ENCODE data around the gene ESR2.
"Not testable (repeated sequence)": the region's sequence is repeated elsewhere in the genome, so short reads cannot be mapped to it uniquely, and the experiment has no call there.

The ESR2 gene

GRCh38 chr14:64196814-64197411, 97.3 kb downstream of the ESR2 start:
- DNase-seq (ENCODE audit: low read depth), result no peak

GRCh38 chr14:64196056-64196455, 98.1 kb downstream of the ESR2 start:
- DNase-seq (ENCODE audit: low read depth), result no peak

DNA sequence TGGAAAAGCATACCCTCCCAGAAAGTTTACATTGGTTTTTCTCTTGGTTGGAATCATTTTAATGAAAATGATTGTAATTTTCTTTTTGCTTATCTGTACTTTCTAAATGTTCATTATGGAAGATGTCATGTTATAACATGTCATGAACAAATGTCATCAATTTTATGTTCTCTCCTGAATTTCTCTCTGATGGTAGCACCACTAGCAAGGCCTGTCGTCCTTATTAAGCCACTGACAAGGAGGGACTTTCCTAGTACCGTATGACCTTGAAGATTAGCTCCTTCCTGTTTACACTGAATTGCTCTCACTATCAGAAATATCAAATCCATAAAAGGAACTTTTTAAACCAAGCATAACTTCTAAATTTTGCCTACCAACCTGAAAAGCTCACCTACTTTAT, 99.0 kb downstream of the ESR2 start:
- DNase-seq (ENCODE audit: low read depth), result no peak

DNA sequence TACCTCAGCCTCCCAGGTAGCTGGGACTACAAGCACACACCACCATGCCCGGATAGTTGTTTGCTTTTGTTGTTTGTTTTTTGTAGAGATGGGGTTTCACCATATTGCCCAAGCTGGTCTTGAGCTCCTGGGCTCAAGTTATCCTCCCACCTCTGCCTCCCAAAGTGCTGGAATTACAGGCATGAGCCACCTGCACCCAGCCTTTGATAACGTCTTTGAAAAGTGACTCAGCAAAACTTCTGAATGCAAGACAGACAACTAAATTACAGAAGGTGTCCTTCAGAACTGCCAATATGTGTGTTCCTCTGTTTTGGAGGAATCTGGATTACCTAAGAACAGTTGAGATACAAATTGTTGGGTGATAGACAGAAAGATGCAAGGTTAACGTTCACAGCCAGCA, 99.8 kb downstream of the ESR2 start:
- no peak for DNase-seq (ENCODE audit: low read depth)

- no peak for DNase-seq (ENCODE audit: low read depth)
These were observed 100.3 kb downstream of the ESR2 start for GRCh38 chr14:64193821-64194220.

DNA sequence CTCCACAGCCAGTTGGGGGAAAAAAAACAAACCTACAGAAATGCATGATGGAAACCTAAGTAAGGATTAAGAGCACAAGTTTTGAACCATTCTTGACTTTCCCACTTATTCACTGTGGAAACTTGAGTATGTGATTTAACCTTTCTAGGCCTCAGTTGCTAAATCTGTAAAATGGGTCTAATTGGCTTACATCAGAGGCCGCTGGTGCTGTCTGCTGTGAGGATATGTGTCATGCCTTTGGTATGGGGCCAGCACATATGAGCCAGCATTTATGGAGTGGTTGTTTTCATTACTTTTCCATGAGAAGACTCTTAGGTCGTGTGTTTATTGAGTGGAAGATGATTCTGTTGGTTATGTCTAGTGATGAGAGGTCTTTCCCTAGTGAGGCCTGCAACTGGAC, 102.4 kb downstream of the ESR2 start:
- no peak for DNase-seq (ENCODE audit: low read depth)

DNA sequence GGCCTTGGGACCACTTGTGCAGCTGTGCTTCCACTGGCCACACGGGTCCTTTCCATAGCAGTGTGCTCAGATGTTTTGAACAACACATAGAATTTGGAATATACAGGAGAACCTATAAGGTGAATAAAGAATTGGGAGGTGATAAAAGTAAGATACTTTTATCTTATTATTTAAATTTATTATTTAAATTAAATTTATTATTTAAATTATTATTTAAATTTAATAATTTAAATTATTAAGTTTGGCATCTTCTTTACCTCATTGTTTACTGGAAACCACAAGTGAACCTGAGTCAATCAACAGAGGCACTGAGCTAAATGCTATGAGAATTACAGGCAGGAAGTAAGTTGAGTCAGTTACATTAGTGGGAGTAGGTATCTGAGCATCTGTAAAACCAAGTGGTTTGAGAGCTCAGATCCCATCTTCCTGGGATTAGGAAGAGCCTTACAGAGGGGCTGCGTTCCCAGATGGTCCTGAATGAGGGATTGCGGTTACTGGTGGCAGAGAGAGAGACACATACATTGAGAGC, 103.1 kb downstream of the ESR2 start:
- DNase-seq (ENCODE audit: low read depth), result no peak

- no peak for DNase-seq (ENCODE audit: low read depth)
These were observed 106.8 kb downstream of the ESR2 start for GRCh38 chr14:64187331-64187730.

DNA sequence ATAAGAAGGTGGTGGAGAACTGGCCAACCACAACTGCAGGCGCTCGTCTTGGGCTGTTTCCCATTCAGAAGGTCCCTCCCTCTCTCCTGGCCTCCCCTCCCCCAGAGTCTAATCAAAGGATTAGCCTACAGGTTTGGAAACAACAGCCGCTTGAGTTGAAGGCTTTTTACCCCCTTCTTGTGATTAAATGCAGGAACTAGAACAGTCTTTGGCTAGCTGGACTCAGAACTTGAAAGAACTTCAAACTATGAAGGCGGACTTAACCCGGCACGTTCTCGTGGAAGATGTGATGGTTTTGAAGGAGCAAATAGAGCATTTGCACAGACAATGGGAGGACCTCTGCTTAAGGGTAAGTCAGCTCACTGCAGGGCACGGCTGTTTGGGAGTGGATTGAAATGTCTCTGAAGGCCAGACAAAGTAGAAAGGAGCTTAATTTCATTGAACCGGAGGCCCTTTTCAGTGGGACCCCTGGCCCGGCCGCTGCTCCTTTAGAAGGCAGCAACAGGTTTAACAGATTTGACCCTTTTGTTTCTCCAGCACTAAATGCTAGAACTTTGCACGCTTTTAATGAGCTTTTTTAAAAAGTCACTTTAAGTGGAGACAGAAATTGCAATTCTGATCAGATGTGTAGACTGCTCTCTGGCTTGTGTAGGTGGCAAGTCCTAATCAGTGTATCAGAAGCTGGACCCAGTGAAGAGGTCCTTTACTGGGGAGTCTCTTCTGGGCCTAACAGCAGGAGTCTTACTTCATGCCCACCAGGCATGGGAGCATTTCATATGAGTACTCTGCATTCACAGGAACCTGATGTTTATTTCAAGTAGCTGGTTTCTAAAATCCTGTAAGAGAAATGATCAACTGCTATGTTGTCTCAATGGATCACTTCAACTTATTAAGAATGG, 107.7 kb downstream of the ESR2 start:
- no peak for DNase-seq (ENCODE audit: low read depth)

GRCh38 chr14:64185184-64185583, 109.0 kb downstream of the ESR2 start:
- DNase-seq (ENCODE audit: low read depth), result no peak

- DNase-seq (ENCODE audit: low read depth), result no peak
These were observed 110.0 kb downstream of the ESR2 start for GRCh38 chr14:64184103-64184729.

GRCh38 chr14:64182908-64183307, 111.3 kb downstream of the ESR2 start:
- not testable (repeated sequence) for DNase-seq (ENCODE audit: low read depth)

DNA sequence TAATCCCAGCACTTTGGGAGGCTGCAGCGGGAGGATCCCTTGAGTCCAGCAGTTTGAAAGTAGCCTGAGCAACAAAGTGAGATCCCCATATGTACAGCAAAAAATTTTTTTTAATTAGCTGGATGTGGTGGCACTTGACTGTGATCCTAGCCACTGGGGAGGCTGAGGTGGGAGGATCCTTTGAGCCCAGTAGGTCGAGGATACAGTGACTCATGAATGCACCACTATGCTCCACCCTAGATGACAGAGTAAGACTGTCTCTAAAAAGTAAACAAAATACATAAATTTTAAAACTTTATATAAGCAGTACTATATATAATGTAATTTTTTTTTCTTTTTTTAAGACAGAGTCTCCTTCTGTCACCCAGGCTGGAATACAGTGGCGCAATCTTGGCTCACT, 115.4 kb downstream of the ESR2 start:
- DNase-seq (ENCODE audit: low read depth), result no peak

GRCh38 chr14:64176330-64176729, 117.8 kb downstream of the ESR2 start:
- no peak for DNase-seq (ENCODE audit: low read depth)

- no peak for DNase-seq (ENCODE audit: low read depth)
These were observed 119.0 kb downstream of the ESR2 start for GRCh38 chr14:64174922-64175782.

DNA sequence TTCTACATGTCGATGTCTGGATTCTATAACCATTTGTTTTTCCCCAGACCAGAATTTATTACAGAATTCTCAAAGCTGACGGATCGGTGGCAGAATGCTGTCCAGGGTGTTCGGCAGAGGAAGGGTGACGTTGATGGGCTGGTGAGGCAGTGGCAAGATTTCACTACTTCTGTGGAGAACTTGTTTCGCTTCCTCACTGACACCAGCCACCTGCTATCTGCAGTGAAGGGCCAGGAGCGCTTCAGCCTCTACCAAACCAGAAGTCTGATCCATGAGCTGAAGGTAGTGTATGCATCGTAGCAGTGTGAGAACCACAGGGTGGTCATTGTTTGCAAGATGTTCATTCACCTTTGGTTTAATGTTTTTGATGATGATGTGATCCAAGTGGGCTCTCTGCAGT, 124.0 kb downstream of the ESR2 start:
- no peak for DNase-seq (ENCODE audit: low read depth)

DNA sequence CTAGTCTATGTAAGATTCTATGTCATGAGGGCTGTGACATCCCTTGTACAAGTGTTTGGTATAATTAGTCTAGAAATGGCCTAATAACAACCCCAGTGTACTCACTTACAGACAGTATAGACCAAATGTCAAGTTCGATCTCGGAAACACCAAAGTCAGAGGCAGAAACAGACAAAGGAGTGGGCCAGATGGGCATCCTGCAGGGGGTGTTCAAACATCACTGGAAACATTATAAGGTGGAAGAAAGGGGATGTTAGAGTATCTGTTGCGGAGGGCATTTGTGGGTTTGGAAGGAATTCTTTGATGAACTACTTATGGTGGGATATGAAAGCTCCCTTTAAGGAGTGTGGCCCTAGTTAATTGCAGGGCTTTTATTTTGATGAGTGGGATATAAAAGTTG, 134.6 kb downstream of the ESR2 start:
- DNase-seq (ENCODE audit: low read depth), result no peak

- DNase-seq (ENCODE audit: low read depth), result no peak
These were observed 135.6 kb downstream of the ESR2 start for GRCh38 chr14:64158608-64159007.

GRCh38 chr14:64149921-64150320, 144.2 kb downstream of the ESR2 start:
- no peak for DNase-seq (ENCODE audit: low read depth)

GRCh38 chr14:64147126-64147790, 146.9 kb downstream of the ESR2 start:
- DNase-seq (ENCODE audit: low read depth), result no peak

DNA sequence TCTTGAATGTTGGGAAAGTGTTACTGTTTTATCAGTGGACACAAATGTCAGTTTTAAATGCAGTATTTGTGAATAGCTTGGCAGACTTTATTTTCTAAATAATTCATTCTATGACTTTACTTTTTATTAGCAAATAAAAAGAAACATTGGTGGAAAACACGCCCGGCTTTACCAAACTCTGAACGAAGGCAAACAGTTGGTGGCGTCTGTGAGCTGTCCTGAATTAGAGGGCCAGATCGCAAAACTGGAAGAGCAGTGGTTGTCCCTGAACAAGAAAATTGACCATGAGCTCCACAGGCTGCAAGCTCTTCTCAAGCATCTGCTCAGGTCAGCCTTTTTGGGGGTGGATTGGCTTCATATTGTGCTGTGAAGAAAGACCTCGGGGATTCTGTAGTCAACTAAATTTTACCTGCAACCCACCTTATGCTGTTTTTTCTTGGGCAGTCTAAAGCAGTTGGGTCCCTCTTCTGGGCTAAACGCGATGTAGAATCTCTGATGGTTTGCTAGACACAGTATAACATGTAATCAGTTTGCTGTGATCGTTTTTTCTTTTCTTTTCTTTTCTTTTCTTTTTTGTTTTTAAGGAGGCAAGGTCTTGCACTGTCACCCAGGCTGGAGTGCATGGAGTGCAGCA, 156.4 kb downstream of the ESR2 start:
- DNase-seq (ENCODE audit: low read depth), result no peak

Measured in activated T-cell treated with anti-CD3 and anti-CD28 coated beads for 24 hours (primary cell).